Stomach smooth muscle (tissue), 2 donors: ENCODE data around the gene PARD3B.

Experiments
- H3K27ac ChIP-seq: one replicate; pipeline ENCODE4 v1.7.0; 2013; ENCODE audit warnings: mild to moderate bottlenecking, low read length, inconsistent platforms
- H3K27me3 ChIP-seq, 2 donors: one replicate each; pipeline ENCODE4 v1.7.0; 2013; ENCODE audit warnings: low read length in 2 of 2; ENCODE audit not compliant: insufficient read depth in 2 of 2, control insufficient read depth in 1 of 2
- H3K36me3 ChIP-seq, 2 donors: one replicate each; pipeline ENCODE4 v1.7.0; 2013; ENCODE audit warnings: low read length in 2 of 2; ENCODE audit not compliant: control insufficient read depth in 2 of 2, insufficient read depth in 2 of 2
- H3K4me1 ChIP-seq: one replicate; pipeline ENCODE4 v1.7.0; 2013; ENCODE audit warnings: low read length; ENCODE audit not compliant: control insufficient read depth, insufficient read depth
- H3K4me3 ChIP-seq, 2 donors: one replicate each; pipeline ENCODE4 v1.7.0; 2013; ENCODE audit warnings: low read length in 2 of 2
- H3K9ac ChIP-seq, 2 donors: one replicate each; pipeline ENCODE4 v1.7.0; 2013; ENCODE audit warnings: low read length in 2 of 2, mild to moderate bottlenecking in 1 of 2
- H3K9me3 ChIP-seq, 2 donors: one replicate each; pipeline ENCODE4 v1.7.0; 2013; ENCODE audit warnings: low read length in 2 of 2; ENCODE audit not compliant: control insufficient read depth in 2 of 2
- donor health status: healthy.
- donor health status: Pancreatic carcinoma.

Gene PARD3B

GRCh38 chr2:204972606-204973336 lies 427.5 kb downstream of the PARD3B start:
- Histone ChIP-seq H3K9me3 (no peaks in the 10 kb centered on the region), H3K27ac (no peak overlapping the region), H3K9ac (peak overlapping the region in 1 of 2 donors; percentile 41), H3K27me3 (no peaks in the 10 kb centered on the region), H3K4me3 (peak overlapping the region; percentile 16 to 40), H3K4me1 (peaks cover 3% of the 10 kb centered on the region), H3K36me3 (no peaks in the 10 kb centered on the region)

GRCh38 chr2:204973616-204974015 lies 428.3 kb downstream of the PARD3B start:
- Histone ChIP-seq H3K9ac (no peak overlapping the region), H3K4me3 (no peak overlapping the region), H3K4me1 (peaks cover 3% of the 10 kb centered on the region), H3K36me3 (no peaks in the 10 kb centered on the region), H3K9me3 (no peaks in the 10 kb centered on the region), H3K27me3 (no peaks in the 10 kb centered on the region), H3K27ac (no peak overlapping the region)

DNA sequence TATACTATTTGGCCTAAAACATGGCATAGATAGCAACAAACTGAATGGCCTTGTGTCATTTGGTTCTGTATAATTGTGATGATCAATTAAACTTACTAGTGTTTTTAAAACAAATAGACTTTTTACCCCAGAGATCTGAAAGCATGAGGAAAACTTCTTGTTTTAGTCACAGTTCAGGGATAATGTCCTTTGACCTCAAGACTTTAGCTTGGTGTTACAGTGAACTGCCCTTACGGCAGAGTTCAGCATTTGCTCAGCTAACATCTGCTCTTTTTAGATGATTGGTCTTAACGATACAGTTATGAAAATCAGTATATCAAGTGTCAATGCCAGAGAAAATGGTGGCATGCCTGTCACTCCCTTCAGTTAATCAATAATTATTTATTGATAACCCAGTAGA lies 429.2 kb downstream of the PARD3B start:
- Histone ChIP-seq H3K9me3 (no peaks in the 10 kb centered on the region), H3K9ac (no peak overlapping the region), H3K27me3 (no peaks in the 10 kb centered on the region), H3K36me3 (no peaks in the 10 kb centered on the region), H3K4me1 (peaks cover 3% of the 10 kb centered on the region), H3K27ac (no peak overlapping the region), H3K4me3 (no peak overlapping the region)

GRCh38 chr2:204977914-204978313 lies 432.6 kb downstream of the PARD3B start:
- Histone ChIP-seq H3K4me3 (no peak overlapping the region), H3K4me1 (peaks cover 2% of the 10 kb centered on the region), H3K27ac (no peak overlapping the region), H3K36me3 (no peaks in the 10 kb centered on the region), H3K9me3 (no peaks in the 10 kb centered on the region), H3K27me3 (no peaks in the 10 kb centered on the region), H3K9ac (no peak overlapping the region)

- H3K4me1 ChIP-seq: no peaks in the 10 kb centered on the region
Measured at GRCh38 chr2:204982303-204982702, 437.0 kb downstream of the PARD3B start.

GRCh38 chr2:204984518-204984917 lies 439.2 kb downstream of the PARD3B start:
- H3K36me3 ChIP-seq: no peaks in the 10 kb centered on the region
- H3K4me3 ChIP-seq: no peak overlapping the region
- no peaks in the 10 kb centered on the region for H3K27me3 ChIP-seq
- no peaks in the 10 kb centered on the region for H3K9me3 ChIP-seq
- no peaks in the 10 kb centered on the region for H3K4me1 ChIP-seq
- H3K9ac ChIP-seq: no peak overlapping the region
- H3K27ac ChIP-seq: no peak overlapping the region

More at GRCh38 chr2:204982303-204982702, 437.0 kb downstream of the PARD3B start:
- Histone ChIP-seq H3K27ac (no peak overlapping the region), H3K9me3 (no peaks in the 10 kb centered on the region), H3K36me3 (no peaks in the 10 kb centered on the region), H3K9ac (no peak overlapping the region), H3K4me3 (no peak overlapping the region), H3K27me3 (no peaks in the 10 kb centered on the region)

DNA sequence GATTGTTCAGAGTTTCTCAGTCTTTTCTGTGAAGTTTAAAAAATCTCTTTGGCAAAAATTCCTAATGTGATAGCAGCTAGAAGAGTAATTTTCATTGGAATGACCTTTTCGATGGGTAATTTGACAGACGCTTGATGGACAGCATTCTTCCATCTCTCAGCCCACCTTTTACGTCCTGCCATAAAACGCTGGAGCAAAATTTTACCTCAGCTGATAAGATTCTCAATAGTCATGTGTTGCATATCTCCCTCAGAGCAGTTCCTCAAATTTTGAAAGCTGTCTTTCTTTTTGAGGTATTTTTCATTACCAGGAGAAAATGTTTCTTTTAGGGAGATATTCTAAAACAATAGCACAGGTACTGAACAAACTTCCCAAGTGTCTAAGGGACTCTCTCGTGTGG lies 441.4 kb downstream of the PARD3B start:
- Histone ChIP-seq H3K27me3 (no peaks in the 10 kb centered on the region), H3K9me3 (no peaks in the 10 kb centered on the region), H3K27ac (no peak overlapping the region), H3K4me3 (no peak overlapping the region), H3K36me3 (no peaks in the 10 kb centered on the region), H3K9ac (no peak overlapping the region), H3K4me1 (no peaks in the 10 kb centered on the region)

DNA sequence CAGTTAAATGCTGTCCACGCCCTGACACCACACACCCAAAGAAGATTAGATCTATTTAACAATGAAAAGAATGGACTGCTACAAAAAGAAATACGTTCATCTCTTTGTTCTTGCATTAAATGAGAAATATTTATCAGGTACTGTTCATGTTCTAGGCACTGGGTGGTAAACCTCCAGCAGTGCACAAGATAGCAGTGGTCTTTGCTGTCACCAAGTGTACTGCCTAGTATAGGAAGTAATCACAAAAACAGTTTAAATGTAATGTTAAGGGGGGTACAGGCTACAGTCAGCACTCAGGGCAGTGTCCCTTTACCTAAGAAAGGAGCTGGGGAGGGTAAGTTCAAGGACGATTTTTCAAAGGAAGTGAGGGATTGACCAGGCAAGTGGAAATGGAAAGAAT lies 443.6 kb downstream of the PARD3B start:
- Histone ChIP-seq H3K27ac (no peak overlapping the region), H3K36me3 (no peaks in the 10 kb centered on the region), H3K9me3 (no peaks in the 10 kb centered on the region)

GRCh38 chr2:204989877-204990276 lies 444.6 kb downstream of the PARD3B start:
- no peaks in the 10 kb centered on the region for H3K4me1 ChIP-seq
- H3K36me3 ChIP-seq: no peaks in the 10 kb centered on the region
- H3K27me3 ChIP-seq: no peaks in the 10 kb centered on the region
- H3K4me3 ChIP-seq: no peak overlapping the region
- no peak overlapping the region for H3K9ac ChIP-seq
- no peaks in the 10 kb centered on the region for H3K9me3 ChIP-seq
- H3K27ac ChIP-seq: no peak overlapping the region

More for the DNA sequence above, 443.6 kb downstream of the PARD3B start:
- H3K27me3 ChIP-seq: no peaks in the 10 kb centered on the region
- no peaks in the 10 kb centered on the region for H3K4me1 ChIP-seq
- H3K9ac ChIP-seq: no peak overlapping the region
- no peak overlapping the region for H3K4me3 ChIP-seq

DNA sequence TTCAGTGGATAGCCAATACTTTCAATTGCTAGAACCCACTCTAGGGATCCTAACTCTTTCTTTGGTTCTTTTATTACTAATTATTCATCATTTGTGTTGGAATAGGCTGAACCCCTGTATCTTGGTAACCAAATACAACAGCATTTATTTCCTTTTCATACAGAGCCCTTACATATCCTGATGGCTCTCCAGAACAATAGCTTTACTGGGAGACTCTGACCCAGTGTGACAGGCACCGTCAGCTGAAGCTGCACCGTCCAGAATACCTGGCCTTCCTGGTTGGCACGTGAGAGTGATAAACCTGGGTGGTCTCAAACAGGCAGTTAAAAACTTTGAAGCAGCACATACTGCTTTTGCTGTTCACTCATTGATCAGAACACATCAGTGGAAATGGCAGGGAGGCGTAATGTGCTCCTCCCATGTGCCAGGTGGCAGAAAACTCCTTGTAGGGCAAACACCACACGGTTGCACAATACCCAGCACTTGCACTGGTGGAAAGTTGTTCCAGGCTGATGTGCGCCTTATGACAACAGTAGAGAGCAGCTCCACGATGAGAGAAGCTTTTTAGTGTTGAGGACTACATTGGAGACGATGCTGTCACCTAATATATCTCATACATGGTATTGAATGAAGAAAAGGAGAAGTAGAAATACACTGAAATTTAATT lies 456.2 kb downstream of the PARD3B start:
- Histone ChIP-seq H3K36me3 (no peaks in the 10 kb centered on the region), H3K9ac (no peak overlapping the region), H3K27me3 (no peaks in the 10 kb centered on the region), H3K9me3 (no peaks in the 10 kb centered on the region), H3K4me3 (no peak overlapping the region), H3K27ac (no peak overlapping the region), H3K4me1 (no peaks in the 10 kb centered on the region)

DNA sequence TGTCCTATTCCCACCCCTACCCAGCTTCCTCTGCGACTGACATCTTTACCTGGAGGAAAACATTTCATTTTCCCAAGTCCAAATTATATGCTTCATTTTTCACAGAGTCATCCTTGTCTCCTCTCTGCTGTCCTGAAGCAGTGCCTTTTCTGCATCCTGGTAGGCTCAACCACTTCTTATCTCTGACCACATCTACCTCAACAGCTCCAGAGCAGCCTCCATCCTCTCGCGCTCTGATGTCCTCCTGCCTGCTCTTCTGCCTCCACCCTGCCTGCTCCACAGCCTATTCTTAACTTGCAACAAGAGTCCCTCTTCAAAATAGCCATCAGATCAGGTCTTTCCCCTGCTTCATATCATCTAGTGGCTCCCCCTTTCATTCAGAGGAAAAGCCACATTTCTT lies 457.1 kb downstream of the PARD3B start:
- no peak overlapping the region for H3K27ac ChIP-seq
- no peaks in the 10 kb centered on the region for H3K27me3 ChIP-seq
- H3K4me3 ChIP-seq: no peak overlapping the region
- H3K4me1 ChIP-seq: no peaks in the 10 kb centered on the region
- H3K9me3 ChIP-seq: no peaks in the 10 kb centered on the region
- no peak overlapping the region for H3K9ac ChIP-seq
- no peaks in the 10 kb centered on the region for H3K36me3 ChIP-seq
